PC-9 (cell line): ENCODE measurements around the gene KDM4F. TPM values are rescaled to one million over a fixed set of nuclear protein-coding genes. Genes with fewer than 3 reads are reported as not detected.
A peak's percentile ranks its signal among the peaks of the same experiment; 100 is the strongest.

ENCODE experiments used
- BruUV-seq: library from RNA; stranded (reverse); fragments of 400-500 nt; replicated peaks from 2 replicates; lab custom pipeline; 2021; lab: Mats Ljungman, UMichigan
- CTCF ChIA-PET: fragments of 300-600 bp; sonication (Branson Sonifier 250); formaldehyde crosslinking; loops from one replicate; lab custom pipeline; 2022; ENCODE audit warnings: antibody characterized with exemption; lab: Charles Lee
- POLR2A ChIA-PET: fragments of 300-600 bp; sonication (Branson Sonifier 250); formaldehyde crosslinking; loops from one replicate; lab custom pipeline; 2022; ENCODE audit warnings: antibody characterized with exemption; ENCODE audit not compliant: unreplicated experiment; lab: Charles Lee
- DNase-seq, 2 experiments: peaks; one replicate each; pipeline versions ENCODE4 v3.0.0 to v3.0.0-alpha.2; 2015 to 2022; ENCODE audit warnings: mixed read lengths in 1 of 2
- H2AFZ ChIP-seq: fragments of 200-600 bp; sonication (generic); 2 replicates; pipeline ENCODE4 v1.8.1; 2017; ENCODE audit warnings: antibody characterized with exemption
- H3F3A ChIP-seq: fragments of 200-600 bp; sonication (generic); 2 replicates; pipeline ENCODE4 v1.8.1; 2017; ENCODE audit warnings: antibody characterized with exemption, mild to moderate bottlenecking, low read depth; ENCODE audit not compliant: insufficient read depth
- H3K27ac ChIP-seq: fragments of 200-600 bp; sonication (generic); 2 replicates; pipeline ENCODE4 v1.6.1; 2016; ENCODE audit warnings: mixed run types
- H3K27me3 ChIP-seq: fragments of 200-600 bp; sonication (generic); 2 replicates; pipeline ENCODE4 v1.6.1; 2016; ENCODE audit warnings: low read depth, mixed run types; ENCODE audit not compliant: insufficient read depth
- H3K36me3 ChIP-seq: fragments of 200-600 bp; sonication (generic); 2 replicates; pipeline ENCODE4 v1.6.1; 2016; ENCODE audit warnings: low read depth, mixed run types
- H3K4me1 ChIP-seq: fragments of 200-600 bp; sonication (generic); replicated peaks from 2 replicates; pipeline ENCODE4 v1.6.1; 2016; ENCODE audit warnings: mixed run types; ENCODE audit not compliant: insufficient read depth
- H3K4me2 ChIP-seq: fragments of 200-600 bp; sonication (generic); 2 replicates; pipeline ENCODE4 v1.6.1; 2017; ENCODE audit warnings: mixed run types
- H3K4me3 ChIP-seq: fragments of 200-600 bp; sonication (generic); 2 replicates; pipeline ENCODE4 v1.6.1; 2016; ENCODE audit warnings: mixed run types
- H3K79me2 ChIP-seq: fragments of 200-600 bp; sonication (generic); 2 replicates; pipeline ENCODE4 v1.6.1; 2017; ENCODE audit warnings: low read depth, mixed run types
- H3K9me2 ChIP-seq: fragments of 200-600 bp; sonication (generic); 2 replicates; pipeline ENCODE4 v1.8.1; 2017; ENCODE audit warnings: mild to moderate bottlenecking; ENCODE audit not compliant: insufficient read depth
- H3K9me3 ChIP-seq: fragments of 200-600 bp; sonication (generic); 2 replicates; pipeline ENCODE4 v1.8.1; 2016; ENCODE audit warnings: low read depth; ENCODE audit not compliant: insufficient read depth
- H4K20me1 ChIP-seq: fragments of 200-600 bp; sonication (generic); 2 replicates; pipeline ENCODE4 v1.8.1; 2017; ENCODE audit not compliant: insufficient read depth
- EZH2 ChIP-seq: fragments of 200-600 bp; sonication (generic); IDR thresholded peaks from 2 replicates; pipeline ENCODE4 v1.8.0; 2017; ENCODE audit warnings: antibody characterized with exemption, low read depth
- intact Hi-C: fragments of 100-400 bp; cut with micrococcal nuclease; formaldehyde crosslinking; loops from one replicate; pipeline ENCODE4 v1.10.0; 2022; ENCODE audit not compliant: unreplicated experiment
- total RNA-seq: library from RNA; stranded (reverse); gene quantifications from 2 replicates; pipeline ENCODE4 v1.2.3, GENCODE V29; 2021
- TF ChIP-seq, protein P1 (sequence below): fragments of 200-600 bp; sonication (generic); conservative IDR thresholded peaks from 2 replicates; pipeline ENCODE4 v1.6.1; 2017; ENCODE audit warnings: mixed run types, antibody characterized with exemption, mild to moderate bottlenecking, moderate library complexity

The KDM4F gene
- total RNA-seq, 1 experiment from 2014 or later: not detected

DNA sequence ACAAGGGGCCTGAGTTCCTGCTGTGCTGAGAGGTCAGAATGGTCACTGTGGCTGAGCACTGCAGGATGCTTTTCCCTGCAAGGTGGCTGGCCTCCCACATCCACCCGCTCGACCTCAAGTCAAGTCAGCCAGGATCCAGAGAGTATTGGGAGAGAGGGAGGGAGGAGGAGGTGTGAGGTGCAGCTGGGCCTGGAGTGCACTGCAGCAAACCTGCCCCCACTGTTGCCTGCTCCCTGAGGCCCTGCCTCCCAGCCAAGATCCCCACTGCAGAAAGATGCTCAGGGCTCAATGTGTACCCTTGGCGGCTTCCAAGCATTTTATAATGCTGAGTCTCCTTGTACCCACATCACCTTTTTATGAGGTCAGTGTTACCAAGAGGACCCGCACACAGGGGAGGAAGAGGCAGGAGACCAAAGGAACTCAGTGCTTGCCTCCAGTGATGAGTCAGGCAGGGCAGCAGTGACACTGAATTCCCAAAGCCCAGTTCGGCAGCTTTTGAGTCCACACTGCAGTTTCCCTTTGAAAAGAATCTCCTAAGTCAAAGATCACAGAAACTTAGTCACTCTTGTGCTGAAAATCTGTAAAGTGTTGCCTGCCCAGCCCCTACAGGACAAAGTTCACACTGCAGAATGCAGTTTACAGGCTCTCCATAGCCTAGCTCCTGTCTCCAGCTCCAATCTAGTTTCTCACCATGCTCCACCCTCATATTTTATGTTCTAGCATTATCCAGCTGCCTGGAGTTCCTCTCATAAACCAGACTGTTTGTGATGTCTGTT, 43.5 kb downstream of the KDM4F start:
- CTCF ChIA-PET: interaction anchor here (1.0 kb wide), 1 partner anchor 24 kb away, joined by 4 read pairs; no protein-coding TSS in a partner anchor
- Histone ChIP-seq H3K79me2 (peaks cover 16% of the 10 kb centered on the region; the same call in 1 of the 2 replicates), H3K27ac (peak overlapping the region; percentile 39), H3K27me3 (no peaks in the 10 kb centered on the region), H3F3A (peaks cover 24% of the 10 kb centered on the region), H4K20me1 (no peaks in the 10 kb centered on the region), H3K4me1 (peaks cover 36% of the 10 kb centered on the region), H3K4me2 (peak overlapping the region; percentile 40), H3K4me3 (no peak overlapping the region), H3K9me3 (no peaks in the 10 kb centered on the region), H2AFZ (no peak overlapping the region), H3K36me3 (no peaks in the 10 kb centered on the region), H3K9me2 (no peaks in the 10 kb centered on the region)
- no TSS peak for BruUV-seq
- peak; percentile 30 to 92 for DNase-seq
- POLR2A ChIA-PET: interaction anchor here (0.7 kb wide), 3 partner anchors 42 to 911 kb away, joined by 3 to 7 read pairs (median 5); no protein-coding TSS in a partner anchor
- intact Hi-C loops: loop anchor here (1.0 kb wide), 1 partner anchor 27 kb away; no protein-coding TSS in a partner anchor
- TF ChIP-seq, protein P1, sequence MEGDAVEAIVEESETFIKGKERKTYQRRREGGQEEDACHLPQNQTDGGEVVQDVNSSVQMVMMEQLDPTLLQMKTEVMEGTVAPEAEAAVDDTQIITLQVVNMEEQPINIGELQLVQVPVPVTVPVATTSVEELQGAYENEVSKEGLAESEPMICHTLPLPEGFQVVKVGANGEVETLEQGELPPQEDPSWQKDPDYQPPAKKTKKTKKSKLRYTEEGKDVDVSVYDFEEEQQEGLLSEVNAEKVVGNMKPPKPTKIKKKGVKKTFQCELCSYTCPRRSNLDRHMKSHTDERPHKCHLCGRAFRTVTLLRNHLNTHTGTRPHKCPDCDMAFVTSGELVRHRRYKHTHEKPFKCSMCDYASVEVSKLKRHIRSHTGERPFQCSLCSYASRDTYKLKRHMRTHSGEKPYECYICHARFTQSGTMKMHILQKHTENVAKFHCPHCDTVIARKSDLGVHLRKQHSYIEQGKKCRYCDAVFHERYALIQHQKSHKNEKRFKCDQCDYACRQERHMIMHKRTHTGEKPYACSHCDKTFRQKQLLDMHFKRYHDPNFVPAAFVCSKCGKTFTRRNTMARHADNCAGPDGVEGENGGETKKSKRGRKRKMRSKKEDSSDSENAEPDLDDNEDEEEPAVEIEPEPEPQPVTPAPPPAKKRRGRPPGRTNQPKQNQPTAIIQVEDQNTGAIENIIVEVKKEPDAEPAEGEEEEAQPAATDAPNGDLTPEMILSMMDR: peak; percentile 68
- TF ChIP-seq EZH2: no peak

DNA sequence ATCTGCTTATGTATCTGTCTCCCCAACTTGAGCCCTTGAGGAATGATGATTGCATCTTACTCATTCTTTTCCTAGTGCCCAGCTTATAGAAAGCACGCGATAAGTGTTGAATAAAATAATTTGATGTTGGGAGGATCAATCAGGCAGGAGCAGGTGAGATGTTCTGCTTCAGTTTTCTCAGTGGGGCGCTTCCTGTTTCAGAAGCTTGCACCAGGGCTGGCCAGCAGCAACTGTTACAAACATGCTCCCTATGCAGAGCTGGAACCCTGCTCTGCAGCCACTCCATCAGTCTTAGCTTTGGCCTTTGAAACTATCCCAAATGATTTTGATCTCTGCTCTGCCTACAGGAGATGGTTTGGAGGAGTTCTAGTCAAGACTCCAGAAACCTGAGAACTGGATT, 44.3 kb downstream of the KDM4F start:
- no peak overlapping the region for H2AFZ ChIP-seq
- H3K79me2 ChIP-seq: peaks cover 16% of the 10 kb centered on the region; the same call in 1 of the 2 replicates
- no peaks in the 10 kb centered on the region for H3K36me3 ChIP-seq
- H3K9me3 ChIP-seq: no peaks in the 10 kb centered on the region
- peaks cover 36% of the 10 kb centered on the region for H3K4me1 ChIP-seq
- peak overlapping the region; percentile 39 for H3K27ac ChIP-seq
- no peaks in the 10 kb centered on the region for H4K20me1 ChIP-seq
- peak overlapping the region; percentile 40 for H3K4me2 ChIP-seq
- DNase-seq: no peak
- BruUV-seq: no TSS peak
- intact Hi-C loops: loop anchor here (1.0 kb wide), 1 partner anchor 26 kb away; no protein-coding TSS in a partner anchor
- peaks cover 24% of the 10 kb centered on the region for H3F3A ChIP-seq
- H3K4me3 ChIP-seq: peak overlapping the region; percentile 12; the same call in 1 of the 2 replicates
- CTCF ChIA-PET: interaction anchor here (1.0 kb wide), 1 partner anchor 25 kb away, joined by 4 read pairs; no protein-coding TSS in a partner anchor
- no peaks in the 10 kb centered on the region for H3K9me2 ChIP-seq
- H3K27me3 ChIP-seq: no peaks in the 10 kb centered on the region
- POLR2A ChIA-PET: interaction anchor here (0.7 kb wide), 2 partner anchors 41 to 488 kb away, joined by 5 to 7 read pairs; no protein-coding TSS in a partner anchor
- TF ChIP-seq, protein P1: no peak
- TF ChIP-seq EZH2: no peak

DNA sequence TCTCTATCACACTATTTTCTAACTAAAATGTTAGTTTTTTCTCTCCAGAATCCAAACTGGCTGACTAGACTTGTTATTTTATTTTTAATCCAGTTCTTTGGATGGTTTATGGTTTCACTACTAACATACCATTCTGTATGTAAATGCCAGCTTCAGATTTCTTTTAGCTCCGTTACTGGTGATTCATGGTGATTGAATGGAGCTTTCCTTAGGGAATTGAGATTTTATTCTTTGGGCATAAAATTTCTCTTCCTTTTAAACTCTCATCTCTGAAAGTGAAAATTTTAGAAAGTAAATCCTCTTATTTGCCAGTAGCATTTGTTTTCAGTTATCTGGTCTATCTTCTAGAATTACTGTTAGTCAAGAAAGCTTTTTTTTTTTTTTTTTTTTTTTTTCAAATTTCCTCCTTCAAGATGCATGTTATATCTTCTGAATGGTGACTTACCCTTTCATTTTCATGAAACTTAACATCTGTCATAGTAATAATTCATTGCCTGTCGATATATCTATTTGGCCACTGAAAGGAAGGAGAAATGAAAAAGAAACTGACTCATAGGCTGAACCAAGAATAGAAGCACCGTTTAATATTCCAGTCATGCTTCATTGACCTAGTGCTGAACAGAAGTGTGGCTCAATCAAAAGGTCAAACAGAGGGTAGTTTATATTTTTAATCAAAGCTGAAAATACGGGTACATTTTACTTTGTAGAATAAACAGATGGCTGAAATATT, 46.8 kb downstream of the KDM4F start:
- Histone ChIP-seq H3K27me3 (no peaks in the 10 kb centered on the region), H3K9me2 (no peaks in the 10 kb centered on the region), H4K20me1 (no peaks in the 10 kb centered on the region), H3K36me3 (no peaks in the 10 kb centered on the region), H3K9me3 (no peaks in the 10 kb centered on the region), H2AFZ (no peak overlapping the region), H3K79me2 (peaks cover 10% of the 10 kb centered on the region; the same call in 1 of the 2 replicates), H3F3A (peaks cover 18% of the 10 kb centered on the region), H3K4me2 (no peak overlapping the region), H3K4me3 (no peak overlapping the region), H3K27ac (no peak overlapping the region), H3K4me1 (peaks cover 24% of the 10 kb centered on the region)
- TF ChIP-seq, protein P1: no peak
- TF ChIP-seq EZH2: no peak
- no TSS peak for BruUV-seq
- POLR2A ChIA-PET: interaction anchor here (0.9 kb wide), 1 partner anchor 41 kb away, joined by 8 read pairs; no protein-coding TSS in a partner anchor
- CTCF ChIA-PET: interaction anchor here (0.6 to 0.8 kb wide), 2 partner anchors 12 to 1329 kb away, joined by 3 read pairs; no protein-coding TSS in a partner anchor
- no peak for DNase-seq
- intact Hi-C loops: no loop called here
